Activated CD4-positive, alpha-beta T cell treated with anti-CD3 and anti-CD28 coated beads, Interleukin-10, Interleukin-2, amounts not matched to agents 100 ng/mL and 50 ng/mL, durations not matched to agents 16 hours and 8 hours (primary cell): ENCODE measurements around the gene SCGB2A2.

Source experiments
- DNase-seq: peaks from one replicate; pipeline ENCODE4 v3.0.0-alpha.2; 2020

Gene SCGB2A2

GRCh38 chr11:62307950-62308349 lies 38.0 kb downstream of the SCGB2A2 start:
- DNase-seq, result no peak

GRCh38 chr11:62309991-62310390 lies 40.0 kb downstream of the SCGB2A2 start:
- DNase-seq, result no peak

DNA sequence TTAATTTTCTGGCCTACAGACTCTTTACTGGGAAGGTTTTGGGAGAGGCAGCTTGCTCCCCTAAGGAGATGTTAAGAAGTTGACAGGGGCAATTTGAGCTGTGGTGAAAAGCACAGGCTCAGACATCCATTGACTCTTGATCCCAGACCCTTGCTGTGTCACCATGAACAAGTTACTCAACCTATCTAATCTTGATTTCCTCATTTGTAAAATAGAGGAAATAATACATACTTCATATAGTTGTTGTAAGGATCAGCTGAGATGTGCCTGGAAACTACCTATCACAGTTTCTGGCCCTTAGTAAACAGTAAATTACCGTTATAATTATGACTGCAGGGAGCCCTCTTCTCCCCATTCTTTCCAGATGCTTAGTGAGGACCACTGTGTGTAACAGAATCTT lies 45.5 kb downstream of the SCGB2A2 start:
- no peak for DNase-seq

- no peak for DNase-seq
Measured at GRCh38 chr11:62322524-62322923, 52.6 kb downstream of the SCGB2A2 start.
